GM13976 (cell line): ENCODE data around the gene ARL13B.

Experiments
- DNase-seq: peaks from one replicate; pipeline ENCODE4 v3.0.0; 2012; ENCODE audit warnings: low spot score
- CTCF ChIP-seq: IDR thresholded peaks from 2 replicates; pipeline ENCODE4 v1.5.1; 2012; ENCODE audit warnings: borderline replicate concordance, mild to moderate bottlenecking; ENCODE audit not compliant: insufficient read depth; ENCODE audit errors: extremely low read depth, missing control alignments, control extremely low read depth
- in situ Hi-C: fragments of 300-500 bp; cut with MboI; formaldehyde crosslinking; loops from one replicate; pipeline ENCODE4 v1.12.0; 2022; ENCODE audit warnings: low sequenced_read_pairs, mixed read lengths, inconsistent platforms; ENCODE audit not compliant: unreplicated experiment

Gene ARL13B

GRCh38 chr3:94081884-94082283 lies 101.9 kb downstream of the ARL13B start:
- TF ChIP-seq CTCF = no peak
- in situ Hi-C loops = no loop called here
- DNase-seq = no peak

GRCh38 chr3:94082391-94082937 lies 102.5 kb downstream of the ARL13B start:
- DNase-seq = no peak
- TF ChIP-seq CTCF = no peak
- in situ Hi-C loops = no loop called here

GRCh38 chr3:94083261-94083660 lies 103.3 kb downstream of the ARL13B start:
- TF ChIP-seq CTCF = no peak
- no peak for DNase-seq
- in situ Hi-C loops = no loop called here

- no peak for TF ChIP-seq CTCF
- DNase-seq = no peak
- in situ Hi-C loops = no loop called here
These were observed 109.2 kb downstream of the ARL13B start for GRCh38 chr3:94089126-94089525.

GRCh38 chr3:94092086-94092485 lies 112.1 kb downstream of the ARL13B start:
- no peak for DNase-seq
- in situ Hi-C loops = no loop called here
- TF ChIP-seq CTCF = no peak

GRCh38 chr3:94093151-94093550 lies 113.2 kb downstream of the ARL13B start:
- in situ Hi-C loops = no loop called here

More at GRCh38 chr3:94093151-94093550, 113.2 kb downstream of the ARL13B start:
- DNase-seq = no peak
- TF ChIP-seq CTCF = no peak
